DMS114 treated with DMSO at 0.1 percent for 48 hours (cell line): ENCODE measurements around the gene ALDH4A1.
"Not testable (repeated sequence)": the region's sequence is repeated elsewhere in the genome, so short reads cannot be mapped to it uniquely, and the experiment has no call there.

Source experiments
- DNase-seq: peaks from one replicate; lab custom pipeline; 2025; ENCODE audit not compliant: unreplicated experiment; lab: John Stamatoyannopoulos, UW

Gene ALDH4A1

GRCh38 chr1:18879215-18879790 is 23.1 kb downstream of the ALDH4A1 start:
- DNase-seq: no peak

GRCh38 chr1:18878538-18879214 is 23.7 kb downstream of the ALDH4A1 start:
- no peak for DNase-seq

GRCh38 chr1:18877282-18877681 is 25.1 kb downstream of the ALDH4A1 start:
- DNase-seq: no peak

- no peak for DNase-seq
These were observed 26.1 kb downstream of the ALDH4A1 start for GRCh38 chr1:18876210-18876609.

GRCh38 chr1:18875796-18876128 is 26.6 kb downstream of the ALDH4A1 start:
- DNase-seq: no peak

GRCh38 chr1:18875107-18875795 is 27.1 kb downstream of the ALDH4A1 start:
- peak; percentile 58 for DNase-seq

- no peak for DNase-seq
These were observed 27.8 kb downstream of the ALDH4A1 start for GRCh38 chr1:18874600-18874999.

- DNase-seq: no peak
These were observed 28.3 kb downstream of the ALDH4A1 start for GRCh38 chr1:18874036-18874435.

- no peak for DNase-seq
These were observed 30.2 kb downstream of the ALDH4A1 start for GRCh38 chr1:18872071-18872611.

GRCh38 chr1:18871401-18872070 is 30.8 kb downstream of the ALDH4A1 start:
- DNase-seq: no peak

- DNase-seq: no peak
These were observed 31.4 kb downstream of the ALDH4A1 start for GRCh38 chr1:18870957-18871356.

GRCh38 chr1:18870595-18870865 is 31.8 kb downstream of the ALDH4A1 start:
- not testable (repeated sequence) for DNase-seq

- no peak for DNase-seq
These were observed 32.3 kb downstream of the ALDH4A1 start for GRCh38 chr1:18869847-18870594.

GRCh38 chr1:18868801-18869424 is 33.4 kb downstream of the ALDH4A1 start:
- no peak for DNase-seq

GRCh38 chr1:18868354-18868753 is 34.0 kb downstream of the ALDH4A1 start:
- no peak for DNase-seq

- no peak for DNase-seq
These were observed 35.5 kb downstream of the ALDH4A1 start for GRCh38 chr1:18866846-18867245.

GRCh38 chr1:18866314-18866713 is 36.0 kb downstream of the ALDH4A1 start:
- DNase-seq: no peak

- DNase-seq: no peak
These were observed 37.2 kb downstream of the ALDH4A1 start for GRCh38 chr1:18865176-18865575.

- DNase-seq: no peak
These were observed 40.8 kb downstream of the ALDH4A1 start for GRCh38 chr1:18861590-18861989.

- no peak for DNase-seq
These were observed 41.3 kb downstream of the ALDH4A1 start for GRCh38 chr1:18861082-18861481.

- no peak for DNase-seq
These were observed 42.8 kb downstream of the ALDH4A1 start, which contains the start of gene TAS1R2 for GRCh38 chr1:18859560-18859959. Gene TAS1R2, minus strand, starts transcription at chr1:18859660. Its CDS starts 0 bp downstream, at chr1:18859660.
